Activated CD4-positive, CD25-positive, alpha-beta regulatory T cell treated with anti-CD3 and anti-CD28 coated beads, Interleukin-2, amount 50 U/mL, for 16 hours (primary cell): ENCODE measurements around the gene CSTPP1.

ENCODE experiments used
- DNase-seq: peaks from one replicate; pipeline ENCODE4 v3.0.0-alpha.2; 2020; ENCODE audit warnings: low read depth, low spot score

Gene CSTPP1

GRCh38 chr11:47208628-47209027 is 272.1 kb downstream of the CSTPP1 start:
- DNase-seq, result no peak
